NCI-H2196 treated with DMSO at 0.1 percent for 48 hours (cell line): ENCODE measurements around the gene CYB5R2.

Experiments used
- DNase-seq: peaks from one replicate; lab custom pipeline; 2025; ENCODE audit not compliant: unreplicated experiment; lab: John Stamatoyannopoulos, UW

Gene CYB5R2

GRCh38 chr11:7638710-7639642 lies 34.3 kb downstream of the CYB5R2 start:
- no peak for DNase-seq

GRCh38 chr11:7637447-7638157 lies 35.7 kb downstream of the CYB5R2 start:
- no peak for DNase-seq

GRCh38 chr11:7636350-7636749 lies 37.0 kb downstream of the CYB5R2 start:
- DNase-seq = no peak

GRCh38 chr11:7635708-7636107 lies 37.6 kb downstream of the CYB5R2 start:
- no peak for DNase-seq

- DNase-seq = no peak
Observed at GRCh38 chr11:7635137-7635536, 38.2 kb downstream of the CYB5R2 start.

- no peak for DNase-seq
Observed at GRCh38 chr11:7632211-7632610, 41.1 kb downstream of the CYB5R2 start.

- DNase-seq = no peak
Observed at GRCh38 chr11:7630002-7630401, 43.3 kb downstream of the CYB5R2 start.

GRCh38 chr11:7628660-7629059 lies 44.6 kb downstream of the CYB5R2 start:
- no peak for DNase-seq

GRCh38 chr11:7622721-7623120 lies 50.6 kb downstream of the CYB5R2 start:
- DNase-seq = no peak

- DNase-seq = no peak
Observed at GRCh38 chr11:7621554-7621953, 51.7 kb downstream of the CYB5R2 start.

GRCh38 chr11:7621090-7621489 lies 52.2 kb downstream of the CYB5R2 start:
- DNase-seq = no peak

GRCh38 chr11:7619322-7619721 lies 54.0 kb downstream of the CYB5R2 start:
- no peak for DNase-seq

- no peak for DNase-seq
Observed at GRCh38 chr11:7617032-7617431, 56.3 kb downstream of the CYB5R2 start.
